HepG2 (cell line): ENCODE results near the gene CRKL. TPM values are rescaled to one million over a fixed set of nuclear protein-coding genes. Genes with fewer than 3 reads are reported as not detected.
A peak's percentile ranks its signal among the peaks of the same experiment; 100 is the strongest.

ENCODE experiments used
- CBX1 ChIP-seq: IDR thresholded peaks from one replicate; pipeline ENCODE4 v1.6.1; 2016; ENCODE audit warnings: antibody characterized with exemption, low read depth
- DBP ChIP-seq: sonication (generic); formaldehyde crosslinking; IDR thresholded peaks from 2 replicates; pipeline ENCODE4 v1.4.0; 2020; ENCODE audit warnings: missing genetic modification reagents; ENCODE audit errors: not compliant biosample characterization
- FOXA3 ChIP-seq: IDR thresholded peaks from 2 replicates; pipeline ENCODE4 v1.6.1; 2016; ENCODE audit warnings: missing genetic modification reagents, missing compliant biosample characterization
- FOXO1 ChIP-seq: sonication (generic); formaldehyde crosslinking; IDR thresholded peaks from 2 replicates; pipeline ENCODE4 v1.4.0; 2020; ENCODE audit warnings: missing genetic modification reagents
- GATAD2A ChIP-seq: IDR thresholded peaks from 2 replicates; pipeline ENCODE4 v1.6.1; 2016
- GRHL1 ChIP-seq: sonication (generic); formaldehyde crosslinking; conservative IDR thresholded peaks from 2 replicates; pipeline ENCODE4 v1.8.0; 2022; ENCODE audit warnings: missing genetic modification reagents
- GTF2F1 ChIP-seq: fragments of 150-350 bp; IDR thresholded peaks from 2 replicates; pipeline ENCODE4 v1.6.1; 2014; ENCODE audit warnings: low read length
- HNRNPUL1 ChIP-seq: fragments of 200-400 bp; formaldehyde crosslinking; IDR thresholded peaks from 2 replicates; pipeline ENCODE4 v1.6.1; 2017; ENCODE audit warnings: low read depth, mild to moderate bottlenecking, low read length, moderate library complexity
- IRF2 ChIP-seq: IDR thresholded peaks from 2 replicates; pipeline ENCODE4 v1.6.1; 2018; ENCODE audit warnings: missing genetic modification reagents, missing compliant biosample characterization
- ISL2 ChIP-seq: sonication (generic); formaldehyde crosslinking; IDR thresholded peaks from 2 replicates; pipeline ENCODE4 v1.5.0; 2020; ENCODE audit warnings: missing genetic modification reagents
- KLF15 ChIP-seq: sonication (generic); formaldehyde crosslinking; IDR thresholded peaks from 2 replicates; pipeline ENCODE4 v1.8.1; 2023; ENCODE audit warnings: borderline replicate concordance, mild to moderate bottlenecking, inconsistent platforms, missing genetic modification reagents, mixed read lengths
- MIER3 ChIP-seq: IDR thresholded peaks from 2 replicates; pipeline ENCODE4 v1.6.1; 2016; ENCODE audit warnings: missing compliant biosample characterization, borderline replicate concordance
- SOX13 ChIP-seq, 3 experiments: fragments of 450-650 bp in 1 of 3; sonication (generic) in 1 of 3; formaldehyde crosslinking in 1 of 3; IDR thresholded peaks in 2 of 3; conservative IDR thresholded peaks in 1 of 3; 2 replicates each; pipeline versions ENCODE4 v1.5.0 to v1.6.1; 2016 to 2020; ENCODE audit warnings: antibody characterized with exemption in 1 of 3, mild to moderate bottlenecking in 1 of 3, missing compliant biosample characterization in 1 of 3, missing genetic modification reagents in 1 of 3, moderate library complexity in 1 of 3
- SRSF1 ChIP-seq: fragments of 200-400 bp; formaldehyde crosslinking; optimal IDR thresholded peaks from 2 replicates; pipeline ENCODE3; 2017; ENCODE audit warnings: mild to moderate bottlenecking, low read depth, low read length, moderate library complexity
- TAF1 ChIP-seq: sonication (generic); formaldehyde crosslinking; IDR thresholded peaks from 2 replicates; pipeline ENCODE4 v1.4.0; 2020; ENCODE audit warnings: missing genetic modification reagents
- TCF7 ChIP-seq: sonication (generic); IDR thresholded peaks from 2 replicates; pipeline ENCODE4 v1.6.1; 2016; ENCODE audit warnings: antibody characterized with exemption, low read depth
- ZNF383 ChIP-seq: sonication (generic); formaldehyde crosslinking; IDR thresholded peaks from 2 replicates; pipeline ENCODE4 v1.4.0; 2020; ENCODE audit warnings: missing genetic modification reagents, mild to moderate bottlenecking, borderline replicate concordance
- ZNF496 ChIP-seq: sonication (generic); formaldehyde crosslinking; IDR thresholded peaks from 2 replicates; pipeline ENCODE4 v1.8.1; 2023; ENCODE audit warnings: mild to moderate bottlenecking, moderate library complexity, missing genetic modification reagents; ENCODE audit not compliant: insufficient replicate concordance
- ZNF737 ChIP-seq: sonication (generic); formaldehyde crosslinking; IDR thresholded peaks from 2 replicates; pipeline ENCODE4 v1.5.0; 2020; ENCODE audit warnings: missing genetic modification reagents, mild to moderate bottlenecking, borderline replicate concordance
- polyA plus RNA-seq, 8 experiments: library from polyadenylated mRNA; depleted of rRNA in 3 of 8; stranded (reverse) in 7 of 8; unstranded in 1 of 8; fragments of >200 nt; fragmentation: Illumina TruSeq in 4 of 8; extraction: Trizol in 4 of 8; gene quantifications; 2 replicates each; pipeline versions ENCODE4 v1.2.1 to v1.2.3, GENCODE V29; 2011 to 2016; ENCODE audit warnings: low read depth in 4 of 8, missing spikeins in 1 of 8, mixed read lengths in 1 of 8; ENCODE audit not compliant: insufficient read depth in 1 of 8
- total RNA-seq, 5 experiments: library from RNA; depleted of rRNA; stranded (reverse); fragments of >200 nt; fragmentation: Illumina TruSeq; extraction: Trizol; gene quantifications; 2 replicates each; pipeline ENCODE4 v1.2.3, GENCODE V29; 2016; ENCODE audit warnings: low read depth in 1 of 5
- TF ChIP-seq, protein P1 (sequence below): sonication (generic); formaldehyde crosslinking; IDR thresholded peaks from 2 replicates; pipeline ENCODE4 v1.5.0; 2020; ENCODE audit warnings: mild to moderate bottlenecking, missing genetic modification reagents
- TF ChIP-seq, protein P2 (sequence below), 2 experiments: IDR thresholded peaks; 2 replicates each; pipeline ENCODE4 v1.6.1; 2011 to 2012; ENCODE audit warnings: low read length in 2 of 2, borderline replicate concordance in 1 of 2, low read depth in 1 of 2, mild to moderate bottlenecking in 1 of 2, moderate library complexity in 1 of 2

CRKL gene
- total and polyA plus RNA-seq, 2 of the 13 experiments (the other 11 are each of a cell fraction or from before 2014, with no cell fraction given), result 37.4 to 60.6 TPM

GRCh38 chr22:20885557-20886323 lies 31.5 kb upstream of the CRKL start (continued):
- TF ChIP-seq, protein P1, sequence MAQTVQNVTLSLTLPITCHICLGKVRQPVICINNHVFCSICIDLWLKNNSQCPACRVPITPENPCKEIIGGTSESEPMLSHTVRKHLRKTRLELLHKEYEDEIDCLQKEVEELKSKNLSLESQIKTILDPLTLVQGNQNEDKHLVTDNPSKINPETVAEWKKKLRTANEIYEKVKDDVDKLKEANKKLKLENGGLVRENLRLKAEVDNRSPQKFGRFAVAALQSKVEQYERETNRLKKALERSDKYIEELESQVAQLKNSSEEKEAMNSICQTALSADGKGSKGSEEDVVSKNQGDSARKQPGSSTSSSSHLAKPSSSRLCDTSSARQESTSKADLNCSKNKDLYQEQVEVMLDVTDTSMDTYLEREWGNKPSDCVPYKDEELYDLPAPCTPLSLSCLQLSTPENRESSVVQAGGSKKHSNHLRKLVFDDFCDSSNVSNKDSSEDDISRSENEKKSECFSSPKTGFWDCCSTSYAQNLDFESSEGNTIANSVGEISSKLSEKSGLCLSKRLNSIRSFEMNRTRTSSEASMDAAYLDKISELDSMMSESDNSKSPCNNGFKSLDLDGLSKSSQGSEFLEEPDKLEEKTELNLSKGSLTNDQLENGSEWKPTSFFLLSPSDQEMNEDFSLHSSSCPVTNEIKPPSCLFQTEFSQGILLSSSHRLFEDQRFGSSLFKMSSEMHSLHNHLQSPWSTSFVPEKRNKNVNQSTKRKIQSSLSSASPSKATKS (CRISPR knock-in tag), result no peak
- no peak for TF ChIP-seq ISL2 (CRISPR knock-in tag)
- TF ChIP-seq SRSF1, result no peak
- no peak for TF ChIP-seq SOX13 (IDR thresholded peaks at IDR 0.05)
- TF ChIP-seq SOX13 (CRISPR knock-in tag; conservative IDR thresholded peaks at IDR 0.05 in 1 of 2, IDR thresholded peaks at IDR 0.05 in 1 of 2), result peak in 1 of 2 experiments; percentile 25; a peak in 2 of 4 replicates
- no peak for TF ChIP-seq DBP (CRISPR knock-in tag)
- TF ChIP-seq GTF2F1, result no peak
- no peak for TF ChIP-seq ZNF737
- TF ChIP-seq HNRNPUL1, result no peak
- TF ChIP-seq KLF15, result no peak
- peak; percentile 81; the same call in 1 of the 2 replicates for TF ChIP-seq MIER3 (CRISPR knock-in tag)
- peak; percentile 55 for TF ChIP-seq FOXA3 (CRISPR knock-in tag)
- TF ChIP-seq ZNF383 (CRISPR knock-in tag), result no peak
- TF ChIP-seq TAF1 (CRISPR knock-in tag), result no peak
- TF ChIP-seq FOXO1 (CRISPR knock-in tag), result peak; percentile 59; the same call in 1 of the 2 replicates
- peak; percentile 81 for TF ChIP-seq GATAD2A
- TF ChIP-seq, protein P2, sequence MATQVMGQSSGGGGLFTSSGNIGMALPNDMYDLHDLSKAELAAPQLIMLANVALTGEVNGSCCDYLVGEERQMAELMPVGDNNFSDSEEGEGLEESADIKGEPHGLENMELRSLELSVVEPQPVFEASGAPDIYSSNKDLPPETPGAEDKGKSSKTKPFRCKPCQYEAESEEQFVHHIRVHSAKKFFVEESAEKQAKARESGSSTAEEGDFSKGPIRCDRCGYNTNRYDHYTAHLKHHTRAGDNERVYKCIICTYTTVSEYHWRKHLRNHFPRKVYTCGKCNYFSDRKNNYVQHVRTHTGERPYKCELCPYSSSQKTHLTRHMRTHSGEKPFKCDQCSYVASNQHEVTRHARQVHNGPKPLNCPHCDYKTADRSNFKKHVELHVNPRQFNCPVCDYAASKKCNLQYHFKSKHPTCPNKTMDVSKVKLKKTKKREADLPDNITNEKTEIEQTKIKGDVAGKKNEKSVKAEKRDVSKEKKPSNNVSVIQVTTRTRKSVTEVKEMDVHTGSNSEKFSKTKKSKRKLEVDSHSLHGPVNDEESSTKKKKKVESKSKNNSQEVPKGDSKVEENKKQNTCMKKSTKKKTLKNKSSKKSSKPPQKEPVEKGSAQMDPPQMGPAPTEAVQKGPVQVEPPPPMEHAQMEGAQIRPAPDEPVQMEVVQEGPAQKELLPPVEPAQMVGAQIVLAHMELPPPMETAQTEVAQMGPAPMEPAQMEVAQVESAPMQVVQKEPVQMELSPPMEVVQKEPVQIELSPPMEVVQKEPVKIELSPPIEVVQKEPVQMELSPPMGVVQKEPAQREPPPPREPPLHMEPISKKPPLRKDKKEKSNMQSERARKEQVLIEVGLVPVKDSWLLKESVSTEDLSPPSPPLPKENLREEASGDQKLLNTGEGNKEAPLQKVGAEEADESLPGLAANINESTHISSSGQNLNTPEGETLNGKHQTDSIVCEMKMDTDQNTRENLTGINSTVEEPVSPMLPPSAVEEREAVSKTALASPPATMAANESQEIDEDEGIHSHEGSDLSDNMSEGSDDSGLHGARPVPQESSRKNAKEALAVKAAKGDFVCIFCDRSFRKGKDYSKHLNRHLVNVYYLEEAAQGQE (IDR thresholded peaks at IDR 0.05; ENCODE audit: borderline replicate concordance in 1 of 2, low read depth in 1 of 2, low read length in 2 of 2), result no peak
- no peak for TF ChIP-seq TCF7
- no peak for TF ChIP-seq GRHL1 (CRISPR knock-in tag)
- no peak for TF ChIP-seq CBX1
- TF ChIP-seq ZNF496 (CRISPR knock-in tag), result no peak
- TF ChIP-seq IRF2, result peak; percentile 77
